H1 (cell line): ENCODE results near the gene AKIRIN1. TPM values are rescaled to one million over a fixed set of nuclear protein-coding genes. Genes with fewer than 3 reads are reported as not detected.

Source experiments
- CTCF ChIA-PET: fragments of 300-600 bp; sonication (Branson Sonifier 250); formaldehyde crosslinking; loops from one replicate; lab custom pipeline; 2021; ENCODE audit not compliant: partially characterized antibody; lab: Charles Lee
- POLR2A ChIA-PET: fragments of 300-600 bp; sonication (Branson Sonifier 250); formaldehyde crosslinking; loops from one replicate; lab custom pipeline; 2021; ENCODE audit warnings: inconsistent platforms; ENCODE audit not compliant: partially characterized antibody; lab: Charles Lee
- DNase-seq, 2 experiments: peaks; one replicate each; pipeline versions ENCODE4 v3.0.0 to v3.0.0-alpha.2; 2010 to 2022; ENCODE audit warnings: low spot score in 2 of 2, low read depth in 1 of 2, mixed read lengths in 1 of 2
- FAIRE-seq: peaks from 2 replicates; lab custom pipeline; 2011; peaks lifted over from hg19 to GRCh38; lab: Jason Lieb, UNC
- H2AFZ ChIP-seq: 2 replicates; pipeline ENCODE4 v1.8.1; 2012; ENCODE audit warnings: low read length, inconsistent platforms
- H2AK5ac ChIP-seq: 2 replicates; pipeline ENCODE4 v1.6.1; 2013; ENCODE audit warnings: low read depth, low read length
- H2BK120ac ChIP-seq: replicated peaks from 2 replicates; pipeline ENCODE3; 2013; ENCODE audit warnings: low read depth, low read length, inconsistent platforms
- H2BK12ac ChIP-seq: 2 replicates; pipeline ENCODE4 v1.6.1; 2013; ENCODE audit warnings: low read depth, low read length
- H2BK15ac ChIP-seq: 2 replicates; pipeline ENCODE4 v1.6.1; 2013; ENCODE audit warnings: low read length
- H2BK20ac ChIP-seq: 2 replicates; pipeline ENCODE4 v1.6.1; 2013; ENCODE audit warnings: low read length
- H2BK5ac ChIP-seq: 2 replicates; pipeline ENCODE4 v1.6.1; 2013; ENCODE audit warnings: low read depth, low read length
- H3K14ac ChIP-seq: 2 replicates; pipeline ENCODE4 v1.6.1; 2013; ENCODE audit warnings: inconsistent platforms; ENCODE audit not compliant: insufficient read length
- H3K18ac ChIP-seq: 2 replicates; pipeline ENCODE4 v1.6.1; 2013; ENCODE audit warnings: low read length; ENCODE audit errors: extremely low read depth
- H3K23ac ChIP-seq: 2 replicates; pipeline ENCODE4 v1.6.1; 2013; ENCODE audit warnings: inconsistent platforms; ENCODE audit not compliant: insufficient read length
- H3K23me2 ChIP-seq: 2 replicates; pipeline ENCODE4 v1.6.1; 2013; ENCODE audit warnings: low read depth, low read length
- H3K27ac ChIP-seq: 2 replicates; pipeline ENCODE4 v1.6.1; 2011; ENCODE audit warnings: low read depth, low read length, inconsistent platforms
- H3K27me3 ChIP-seq, 4 experiments: replicated peaks in 1 of 4; 1 replicate in 1 of 4; 2 replicates in 3 of 4; pipeline versions ENCODE4 v1.6.1 to v1.8.1; 2011 to 2013; ENCODE audit warnings: low read length in 3 of 4, mild to moderate bottlenecking in 3 of 4, inconsistent platforms in 2 of 4, mixed read lengths in 2 of 4, moderate library complexity in 1 of 4; ENCODE audit not compliant: control insufficient read depth in 3 of 4, insufficient read depth in 3 of 4; ENCODE audit errors: extremely low read depth in 1 of 4
- H3K36me3 ChIP-seq, 4 experiments: 2 replicates each; pipeline versions ENCODE4 v1.6.1 to v1.8.1; 2011 to 2013; ENCODE audit warnings: mild to moderate bottlenecking in 4 of 4, low read length in 3 of 4, moderate library complexity in 2 of 4, control low read depth in 1 of 4, inconsistent platforms in 1 of 4; ENCODE audit not compliant: insufficient read depth in 4 of 4, control insufficient read depth in 2 of 4
- H3K4ac ChIP-seq: replicated peaks from 2 replicates; pipeline ENCODE3; 2013; ENCODE audit warnings: low read length, low read depth, mixed read lengths, inconsistent platforms; ENCODE audit not compliant: insufficient read length
- H3K4me1 ChIP-seq, 4 experiments: replicated peaks in 1 of 4; 1 replicate in 1 of 4; 2 replicates in 3 of 4; pipeline versions ENCODE4 v1.6.1 to v1.8.1; 2011 to 2013; ENCODE audit warnings: low read length in 3 of 4, inconsistent platforms in 2 of 4, mixed read lengths in 1 of 4; ENCODE audit not compliant: insufficient read depth in 4 of 4, control insufficient read depth in 3 of 4
- H3K4me2 ChIP-seq, 2 experiments: 2 replicates each; pipeline versions ENCODE4 v1.6.1 to v1.8.1; 2011 to 2013; ENCODE audit warnings: low read depth in 2 of 2, low read length in 2 of 2, control low read depth in 1 of 2, inconsistent platforms in 1 of 2, mild to moderate bottlenecking in 1 of 2; ENCODE audit not compliant: insufficient read depth in 1 of 2
- H3K4me3 ChIP-seq, 4 experiments: fragments of 200-600, 300-600 bp in 1 of 4; sonication (generic), shearing (Covaris generic), sonication (Bioruptor Twin) in 1 of 4; 2 replicates each; pipeline versions ENCODE4 v1.5.1 to v1.8.1; 2011 to 2016; ENCODE audit warnings: low read length in 4 of 4, low read depth in 3 of 4, control low read depth in 2 of 4, inconsistent platforms in 2 of 4, mild to moderate bottlenecking in 2 of 4, mixed read lengths in 1 of 4, moderate library complexity in 1 of 4; ENCODE audit not compliant: insufficient read depth in 2 of 4; ENCODE audit errors: extremely low read depth in 1 of 4
- H3K56ac ChIP-seq: replicated peaks from 2 replicates; pipeline ENCODE3; 2013; ENCODE audit warnings: low read depth, mild to moderate bottlenecking, mixed read lengths, low read length, inconsistent platforms; ENCODE audit not compliant: insufficient read length
- H3K79me1 ChIP-seq: 2 replicates; pipeline ENCODE4 v1.6.1; 2013; ENCODE audit warnings: low read depth, low read length, control low read depth
- H3K79me2 ChIP-seq, 2 experiments: 2 replicates each; pipeline versions ENCODE4 v1.6.1 to v1.8.1; 2012 to 2013; ENCODE audit warnings: low read length in 2 of 2, mild to moderate bottlenecking in 2 of 2, inconsistent platforms in 1 of 2; ENCODE audit not compliant: insufficient read depth in 2 of 2, control insufficient read depth in 1 of 2
- H3K9ac ChIP-seq, 4 experiments: replicated peaks in 1 of 4; 1 replicate in 1 of 4; 2 replicates in 3 of 4; pipeline versions ENCODE4 v1.6.1 to v1.8.1; 2011 to 2013; ENCODE audit warnings: low read depth in 3 of 4, low read length in 3 of 4, control low read depth in 2 of 4, mild to moderate bottlenecking in 2 of 4, moderate library complexity in 2 of 4, inconsistent platforms in 1 of 4; ENCODE audit errors: extremely low read depth in 1 of 4
- H3K9me3 ChIP-seq, 2 experiments: 2 replicates each; pipeline versions ENCODE4 v1.6.1 to v1.8.1; 2012 to 2013; ENCODE audit warnings: mild to moderate bottlenecking in 2 of 2, moderate library complexity in 2 of 2, control low read depth in 1 of 2, inconsistent platforms in 1 of 2, low read depth in 1 of 2, low read length in 1 of 2, mixed read lengths in 1 of 2; ENCODE audit not compliant: insufficient read depth in 2 of 2
- H4K20me1 ChIP-seq, 2 experiments: replicated peaks in 1 of 2; 2 replicates each; pipeline versions ENCODE3 to v1.8.1; 2011 to 2013; ENCODE audit warnings: inconsistent platforms in 2 of 2, low read length in 2 of 2, mild to moderate bottlenecking in 1 of 2; ENCODE audit not compliant: insufficient read depth in 2 of 2, control insufficient read depth in 1 of 2
- H4K5ac ChIP-seq: 2 replicates; pipeline ENCODE4 v1.6.1; 2013; ENCODE audit warnings: low read length, low read depth, mixed read lengths, inconsistent platforms; ENCODE audit not compliant: insufficient read length
- H4K8ac ChIP-seq: 2 replicates; pipeline ENCODE4 v1.8.0; 2013; ENCODE audit warnings: mild to moderate bottlenecking, moderate library complexity, low read length, inconsistent platforms; ENCODE audit not compliant: insufficient read depth; ENCODE audit errors: extremely low read depth
- H4K91ac ChIP-seq: replicated peaks from 2 replicates; pipeline ENCODE3; 2013; ENCODE audit warnings: low read length, mixed read lengths, inconsistent platforms; ENCODE audit not compliant: insufficient read length
- ATF2 ChIP-seq: IDR thresholded peaks from 2 replicates; pipeline ENCODE4 v1.6.1; 2012; ENCODE audit warnings: low read length, inconsistent platforms
- CBX5 ChIP-seq: fragments of 300-800, 300-1000 bp; sonication (generic); IDR thresholded peaks from 2 replicates; pipeline ENCODE4 v1.7.1; 2016; ENCODE audit warnings: antibody characterized with exemption, low read length, low read depth
- CHD1 ChIP-seq: IDR thresholded peaks from 2 replicates; pipeline ENCODE4 v1.6.1; 2012; ENCODE audit warnings: low read depth, low read length, improper control_type of control experiment
- E2F6 ChIP-seq: IDR thresholded peaks from 2 replicates; pipeline ENCODE4 v1.6.1; 2012; ENCODE audit warnings: inconsistent platforms
- MAX ChIP-seq: IDR thresholded peaks from 2 replicates; pipeline ENCODE4 v1.6.1; 2012; ENCODE audit warnings: inconsistent platforms
- POLR2AphosphoS5 ChIP-seq: IDR thresholded peaks from 2 replicates; pipeline ENCODE4 v1.6.1; 2011; ENCODE audit warnings: low read depth, low read length
- RBBP5 ChIP-seq: IDR thresholded peaks from 2 replicates; pipeline ENCODE4 v1.7.1; 2012; ENCODE audit warnings: low read depth, mild to moderate bottlenecking, inconsistent platforms, low read length, moderate library complexity, borderline replicate concordance
- RNF2 ChIP-seq: fragments of 200-900, 300-1000 bp; sonication (generic); IDR thresholded peaks from 2 replicates; pipeline ENCODE4 v1.7.1; 2016; ENCODE audit warnings: borderline replicate concordance, low read depth, mild to moderate bottlenecking, antibody characterized with exemption, low read length; ENCODE audit not compliant: poor library complexity, severe bottlenecking; ENCODE audit errors: missing control alignments
- TCF12 ChIP-seq: IDR thresholded peaks from 2 replicates; pipeline ENCODE4 v1.6.1; 2011; ENCODE audit warnings: low read depth, mild to moderate bottlenecking, low read length
- WGBS, 2 experiments: shearing (Covaris generic) in 1 of 2; methylation state at CpG; one replicate each; pipeline versions ENCODE4 v1.1.6 to v1.1.7; 2013 to 2015; ENCODE audit warnings: low lambda C conversion rate in 2 of 2, mixed read lengths in 2 of 2, inconsistent platforms in 1 of 2, low coverage in 1 of 2, missing lambda C conversion rate in 1 of 2; ENCODE audit not compliant: insufficient replicate concordance in 2 of 2, insufficient coverage in 1 of 2, insufficient read length in 1 of 2; ENCODE audit errors: extremely low coverage in 1 of 2, missing lambda C conversion rate in 1 of 2; 5-methylcytosine and 5-hydroxymethylcytosine counted together
- polyA plus RNA-seq, 7 experiments: library from polyadenylated mRNA; depleted of rRNA in 3 of 7; stranded (reverse) in 5 of 7; unstranded in 2 of 7; fragments of >200 nt in 5 of 7; fragments of 200-250 nt in 2 of 7; gene quantifications; 1 replicate in 5 of 7; 2 replicates in 1 of 7; 4 replicates in 1 of 7; pipeline versions ENCODE4 v1.2.1 to v1.2.3, GENCODE V29; 2011 to 2013; ENCODE audit warnings: missing spikeins in 2 of 7, mixed read lengths in 2 of 7
- total RNA-seq: library from RNA; stranded (reverse); fragmentation: NEBNext Ultra II Directional; extraction: Animal tissue kit (Norgen Biotek cat#: 25700); gene quantifications from 2 replicates; pipeline ENCODE4 v1.2.1, GENCODE V29; 2021

The AKIRIN1 gene
- total and polyA plus RNA-seq, 2 of the 8 experiments (the other 6 are each of a cell fraction or from before 2014, with no cell fraction given): 148 to 236 TPM

- Histone ChIP-seq H2BK12ac (no peak overlapping the region), H3K23ac (no peak overlapping the region), H3K27ac (no peak overlapping the region), H2BK5ac (no peak overlapping the region), H2AFZ (no peak overlapping the region), H3K9ac (no peak overlapping the region), H2BK120ac (no peak overlapping the region), H2BK15ac (no peak overlapping the region), H2BK20ac (no peak overlapping the region), H3K4me2 (no peak overlapping the region), H3K18ac (no peak overlapping the region), H3K4me1 (no peaks in the 10 kb centered on the region), H3K27me3 (no peaks in the 10 kb centered on the region), H4K8ac (no peak overlapping the region), H3K79me2 (no peaks in the 10 kb centered on the region), H3K79me1 (no peaks in the 10 kb centered on the region), H4K5ac (no peak overlapping the region), H3K4me3 (no peak overlapping the region), H3K9me3 (no peaks in the 10 kb centered on the region), H3K14ac (no peak overlapping the region), H3K36me3 (peaks cover 0 to 5% (median 1%) of the 10 kb centered on the region in 4 experiments; a peak in 4 of 8 replicates), H3K23me2 (no peaks in the 10 kb centered on the region), H3K56ac (no peak overlapping the region), H4K91ac (no peak overlapping the region), H2AK5ac (no peak overlapping the region), H4K20me1 (no peaks in the 10 kb centered on the region), H3K4ac (no peak overlapping the region)
- ChIA-PET CTCF (interaction anchor here (0.6 to 1.2 kb wide), 5 partner anchors 10 to 38 kb away, joined by 3 read pairs; no protein-coding TSS in a partner anchor), POLR2A (interaction anchor here (0.5 to 2.8 kb wide), 8 partner anchors 10 to 628 kb away, joined by 3 to 7 read pairs (median 3); partner anchors contain the start of gene NDUFS5)
- WGBS, 2 experiments: 75% methylated on average over 12 of the region's 12 CpGs; no CpG with 5 or more reads in 1 of the 2 experiments
- no peak for DNase-seq
- FAIRE-seq: no peak
- no peak for TF ChIP-seq TCF12
- no peak for TF ChIP-seq RNF2
- no peak for TF ChIP-seq CBX5
- no peak for TF ChIP-seq RBBP5
- no peak for TF ChIP-seq POLR2AphosphoS5
- no peak for TF ChIP-seq CHD1
- TF ChIP-seq ATF2: no peak
- TF ChIP-seq MAX: no peak
- TF ChIP-seq E2F6: no peak
Observed at GRCh38 chr1:39047374-39048229, 56.5 kb downstream of the AKIRIN1 start.
